PC-3 (cell line): ENCODE results near the gene GPR183. TPM values are rescaled to one million over a fixed set of nuclear protein-coding genes. Genes with fewer than 3 reads are reported as not detected.

ENCODE experiments used
- ATAC-seq: fragments of 200-7000 bp; cut with Tn5 transposase; 2 replicates; pipeline ENCODE4 v1.9.1; 2020; ENCODE audit warnings: mild to moderate bottlenecking, moderate library complexity
- BruUV-seq: library from RNA; stranded (reverse); fragments of 400-500 nt; replicated peaks from 2 replicates; lab custom pipeline; 2021; lab: Mats Ljungman, UMichigan
- CTCF ChIA-PET: fragments of 300-600 bp; sonication (Branson Sonifier 250); formaldehyde crosslinking; loops from one replicate; lab custom pipeline; 2022; ENCODE audit warnings: antibody characterized with exemption; lab: Charles Lee
- POLR2A ChIA-PET: fragments of 300-600 bp; sonication (Branson Sonifier 250); formaldehyde crosslinking; loops from one replicate; lab custom pipeline; 2022; ENCODE audit warnings: antibody characterized with exemption; ENCODE audit not compliant: unreplicated experiment; lab: Charles Lee
- DNase-seq: peaks from one replicate; pipeline ENCODE4 v3.0.0-alpha.2; 2015
- H2AFZ ChIP-seq: fragments of 300-600 bp; sonication (generic); 2 replicates; pipeline ENCODE4 v1.6.0; 2016; ENCODE audit warnings: antibody characterized with exemption, low read length
- H3F3A ChIP-seq: fragments of 300-600 bp; sonication (generic); one replicate; pipeline ENCODE4 v1.6.0; 2017; ENCODE audit warnings: antibody characterized with exemption, low read length, control low read depth, mild to moderate bottlenecking; ENCODE audit not compliant: unreplicated experiment
- H3K27ac ChIP-seq: fragments of 300-600 bp; sonication (generic); 2 replicates; pipeline ENCODE4 v1.5.1; 2016; ENCODE audit warnings: mild to moderate bottlenecking, low read length
- H3K27me3 ChIP-seq: fragments of 300-600 bp; sonication (generic); 2 replicates; pipeline ENCODE4 v1.6.1; 2016; ENCODE audit warnings: low read length, mixed read lengths
- H3K36me3 ChIP-seq: fragments of 300-600 bp; sonication (generic); 2 replicates; pipeline ENCODE4 v1.6.1; 2016; ENCODE audit warnings: low read depth, mixed run types, low read length, mixed read lengths
- H3K4me1 ChIP-seq: fragments of 300-600 bp; sonication (generic); 2 replicates; pipeline ENCODE4 v1.5.1; 2016; ENCODE audit warnings: low read length; ENCODE audit not compliant: insufficient read depth
- H3K4me2 ChIP-seq: fragments of 300-600 bp; sonication (generic); 2 replicates; pipeline ENCODE4 v1.6.0; 2016; ENCODE audit warnings: low read length
- H3K4me3 ChIP-seq: fragments of 300-600 bp; sonication (generic); 2 replicates; pipeline ENCODE4 v1.5.1; 2016; ENCODE audit warnings: mild to moderate bottlenecking, low read length, mixed read lengths
- H3K79me2 ChIP-seq: fragments of 300-600 bp; sonication (generic); 2 replicates; pipeline ENCODE4 v1.6.1; 2017; ENCODE audit warnings: low read length, mixed read lengths
- H3K9ac ChIP-seq: fragments of 300-600 bp; sonication (generic); 2 replicates; pipeline ENCODE4 v1.6.0; 2016; ENCODE audit warnings: mild to moderate bottlenecking, low read length
- H3K9me2 ChIP-seq: fragments of 300-600 bp; sonication (generic); replicated peaks from 2 replicates; pipeline ENCODE4 v1.6.1; 2016; ENCODE audit warnings: mixed run types, low read length, mixed read lengths
- H3K9me3 ChIP-seq: fragments of 300-600 bp; sonication (generic); 2 replicates; pipeline ENCODE4 v1.6.1; 2016; ENCODE audit warnings: low read length, mixed read lengths
- H4K20me1 ChIP-seq: fragments of 300-600 bp; sonication (generic); 2 replicates; pipeline ENCODE4 v1.6.1; 2016; ENCODE audit warnings: low read length, mixed read lengths
- CTCF ChIP-seq: fragments of 300-600 bp; sonication (generic); conservative IDR thresholded peaks from 2 replicates; pipeline ENCODE4 v1.5.1; 2017; ENCODE audit warnings: antibody characterized with exemption, low read depth, mild to moderate bottlenecking, low read length
- EZH2 ChIP-seq: fragments of 300-600 bp; sonication (generic); IDR thresholded peaks from one replicate; pipeline ENCODE4 v1.6.1; 2017; ENCODE audit warnings: antibody characterized with exemption, mild to moderate bottlenecking, low read length; ENCODE audit not compliant: unreplicated experiment
- EZH2phosphoT487 ChIP-seq: fragments of 300-600 bp; sonication (generic); IDR thresholded peaks from 2 replicates; pipeline ENCODE4 v1.6.1; 2018; ENCODE audit warnings: mild to moderate bottlenecking, antibody characterized with exemption, low read length, borderline replicate concordance
- intact Hi-C: fragments of 100-400 bp; cut with micrococcal nuclease; formaldehyde crosslinking; loops from 2 replicates; pipeline ENCODE4 v1.9.0; 2023
- total RNA-seq: library from RNA; depleted of rRNA; stranded (reverse); fragments of >200 nt; gene quantifications from 2 replicates; pipeline ENCODE4 v1.2.3, GENCODE V29; 2014

The GPR183 gene
- total RNA-seq, 1 experiment from 2014 or later, result not detected

- Histone ChIP-seq H3K27me3 (no peaks in the 10 kb centered on the region), H3K79me2 (no peaks in the 10 kb centered on the region), H3K27ac (no peak overlapping the region), H4K20me1 (no peaks in the 10 kb centered on the region), H3K4me1 (no peaks in the 10 kb centered on the region), H3K9ac (no peak overlapping the region), H3K4me2 (no peak overlapping the region), H2AFZ (no peak overlapping the region), H3K9me3 (no peaks in the 10 kb centered on the region), H3F3A (no peaks in the 10 kb centered on the region), H3K4me3 (no peak overlapping the region), H3K9me2 (no peaks in the 10 kb centered on the region), H3K36me3 (no peaks in the 10 kb centered on the region; the same call in 1 of the 2 replicates)
- ATAC-seq (no peak), DNase-seq (no peak)
- POLR2A ChIA-PET, result no interaction called here
- CTCF ChIA-PET, result interaction anchor here (1.1 to 1.4 kb wide), 3 partner anchors 64 to 89 kb away, joined by 4 to 29 read pairs (median 9); partner anchors contain the start of gene UBAC2
- intact Hi-C loops, result loop anchor here (10.0 kb wide), 1 partner anchor 250 kb away; no protein-coding TSS in a partner anchor
- BruUV-seq, result no TSS peak
- no peak for TF ChIP-seq EZH2
- TF ChIP-seq CTCF, result no peak
- TF ChIP-seq EZH2phosphoT487, result no peak
These were observed 41.9 kb downstream of the GPR183 start for GRCh38 chr13:99265162-99265800.

- Histone ChIP-seq H4K20me1 (no peaks in the 10 kb centered on the region), H3K79me2 (no peaks in the 10 kb centered on the region), H3K9me2 (no peaks in the 10 kb centered on the region), H3K4me3 (no peak overlapping the region), H2AFZ (no peak overlapping the region), H3K27ac (no peak overlapping the region), H3K9me3 (no peaks in the 10 kb centered on the region), H3K9ac (no peak overlapping the region), H3K4me2 (no peak overlapping the region), H3K27me3 (no peaks in the 10 kb centered on the region), H3F3A (no peaks in the 10 kb centered on the region), H3K36me3 (no peaks in the 10 kb centered on the region; the same call in 1 of the 2 replicates), H3K4me1 (no peaks in the 10 kb centered on the region)
- intact Hi-C loops, result loop anchor here (10.0 kb wide), 1 partner anchor 251 kb away; no protein-coding TSS in a partner anchor
- no peak for DNase-seq
- TF ChIP-seq EZH2phosphoT487 (no peak), CTCF (no peak), EZH2 (no peak)
- POLR2A ChIA-PET, result no interaction called here
- ATAC-seq, result no peak
- BruUV-seq, result no TSS peak
- CTCF ChIA-PET, result no interaction called here
These were observed 43.1 kb downstream of the GPR183 start for GRCh38 chr13:99264051-99264450.
